ENCODE results near the gene RAB40C. TPM values are rescaled to one million over a fixed set of nuclear protein-coding genes. Genes with fewer than 3 reads are reported as not detected.

Gene RAB40C
- total and polyA plus RNA-seq, 10 of the 15 experiments (the other 5 are each of a cell fraction or from before 2014, with no cell fraction given), result 0.06 to 12.8 (median 4.6) TPM

DNA sequence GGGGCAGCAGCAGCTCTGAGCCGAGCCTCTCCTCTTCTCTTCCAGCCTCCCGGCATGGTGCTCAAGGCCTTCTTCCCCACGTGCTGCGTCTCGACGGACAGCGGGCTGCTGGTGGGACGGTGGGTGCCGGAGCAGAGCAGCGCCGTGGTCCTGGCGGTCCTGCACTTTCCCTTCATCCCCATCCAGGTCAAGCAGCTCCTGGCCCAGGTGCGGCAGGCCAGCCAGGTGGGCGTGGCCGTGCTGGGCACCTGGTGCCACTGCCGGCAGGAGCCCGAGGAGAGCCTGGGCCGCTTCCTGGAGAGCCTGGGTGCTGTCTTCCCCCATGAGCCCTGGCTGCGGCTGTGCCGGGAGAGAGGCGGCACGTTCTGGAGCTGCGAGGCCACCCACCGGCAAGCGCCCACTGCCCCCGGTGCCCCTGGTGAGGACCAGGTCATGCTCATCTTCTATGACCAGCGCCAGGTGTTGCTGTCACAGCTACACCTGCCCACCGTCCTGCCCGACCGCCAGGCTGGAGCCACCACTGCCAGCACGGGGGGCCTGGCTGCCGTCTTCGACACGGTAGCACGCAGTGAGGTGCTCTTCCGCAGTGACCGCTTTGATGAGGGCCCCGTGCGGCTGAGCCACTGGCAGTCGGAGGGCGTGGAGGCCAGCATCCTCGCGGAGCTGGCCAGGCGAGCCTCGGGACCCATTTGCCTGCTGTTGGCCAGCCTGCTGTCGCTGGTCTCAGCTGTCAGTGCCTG lies 15.7 kb upstream of the RAB40C start:
- ChIA-PET CTCF (no interaction called here), SMC1A (ENCODE audit: uncharacterized antibody, unreplicated experiment) (no interaction called here), RAD21 (ENCODE audit: unreplicated experiment) (no interaction called here), POLR2A (no interaction called here)
- Histone ChIP-seq H2AFZ (ENCODE audit: control insufficient read depth, low read depth, low read length) (no peak overlapping the region), H3K4me3 (no peak overlapping the region), H3K36me3 (ENCODE audit: control insufficient read depth in 2 of 2, insufficient read depth in 2 of 2, low read length in 1 of 2) (no peaks in the 10 kb centered on the region; a peak in 2 of 4 replicates), H3K4me2 (ENCODE audit: control insufficient read depth, insufficient read depth) (no peak overlapping the region), H3K9me3 (replicated peaks; ENCODE audit: control insufficient read depth, insufficient read depth, low read length) (no peaks in the 10 kb centered on the region), H3K79me2 (ENCODE audit: control insufficient read depth, insufficient read depth, low read length) (peaks cover 6% of the 10 kb centered on the region), H4K20me1 (ENCODE audit: control insufficient read depth, insufficient read depth) (no peaks in the 10 kb centered on the region), H3K4me1 (ENCODE audit: control insufficient read depth, insufficient read depth, low read length) (peaks cover 1% of the 10 kb centered on the region; the same call in 1 of the 2 replicates), H3K9ac (ENCODE audit: control insufficient read depth, insufficient read depth, low read length) (no peak overlapping the region), H3K27me3 (replicated peaks in 1 of 2; ENCODE audit: control insufficient read depth in 2 of 2, insufficient read depth in 2 of 2, low read length in 1 of 2) (no peaks in the 10 kb centered on the region), H3K27ac (ENCODE audit: control insufficient read depth, insufficient read depth) (no peak overlapping the region)
- no peak for ATAC-seq
- no peak for TF ChIP-seq PAX5 (IDR thresholded peaks at IDR 0.05; ENCODE audit: borderline replicate concordance, low read depth, low read length)
- TF ChIP-seq RCOR1 (conservative IDR thresholded peaks at IDR 0.05; ENCODE audit: low read depth, low read length), result no peak
- no peak for TF ChIP-seq ZSCAN29 (IDR thresholded peaks at IDR 0.05)
- TF ChIP-seq ZNF24 (IDR thresholded peaks at IDR 0.05), result no peak
- no peak for TF ChIP-seq NR2C1 (IDR thresholded peaks at IDR 0.05)
- no peak for TF ChIP-seq CREB1 (IDR thresholded peaks at IDR 0.05; ENCODE audit: low read depth)
- TF ChIP-seq HDGF (IDR thresholded peaks at IDR 0.05), result no peak
- TF ChIP-seq ESRRA (IDR thresholded peaks at IDR 0.05; ENCODE audit: low read length), result no peak
- no peak for TF ChIP-seq ZBED1 (IDR thresholded peaks at IDR 0.05; ENCODE audit: borderline replicate concordance)
- no peak for TF ChIP-seq SPI1 (IDR thresholded peaks at IDR 0.05; ENCODE audit: borderline replicate concordance, insufficient read depth, low read depth, low read length)
- TF ChIP-seq CHD1 (IDR thresholded peaks at IDR 0.05; ENCODE audit: low read depth, low read length), result no peak
- no peak for TF ChIP-seq SP1 (IDR thresholded peaks at IDR 0.05; ENCODE audit: low read depth, low read length)
- TF ChIP-seq POLR2AphosphoS2 (IDR thresholded peaks at IDR 0.05; ENCODE audit: low read depth, low read length), result no peak
- in situ Hi-C loops (cut with MboI) (no loop called here), intact Hi-C loops (cut with micrococcal nuclease; ENCODE audit: unreplicated experiment) (no loop called here)
- no peak for DNase-seq (ENCODE audit: low read depth, low spot score)
- no TSS peak for BruUV-seq (replicated peaks)
- FAIRE-seq, result no peak
- WGBS (ENCODE audit: insufficient coverage, insufficient replicate concordance, low lambda C conversion rate, missing lambda C conversion rate), result 94% methylated on average over 46 of the region's 46 CpGs
